ENCODE results near the gene CTNNA1. TPM values are rescaled to one million over a fixed set of nuclear protein-coding genes. Genes with fewer than 3 reads are reported as not detected.

The CTNNA1 gene
- total and polyA plus RNA-seq, 2 donors from 2014 or later: 177 to 463 TPM

- Histone ChIP-seq H3K36me3 (ENCODE audit: control insufficient read depth in 2 of 3, insufficient read depth in 3 of 3, low read length in 3 of 3) (no peaks in the 10 kb centered on the region), H3K9ac (ENCODE audit: low read length in 3 of 3) (no peak overlapping the region), H3K9me3 (ENCODE audit: control insufficient read depth in 2 of 3, insufficient read depth in 1 of 3, low read length in 3 of 3) (no peaks in the 10 kb centered on the region), H3K27me3 (ENCODE audit: control insufficient read depth, insufficient read depth, low read length) (no peaks in the 10 kb centered on the region), H3K4me3 (ENCODE audit: low read length in 3 of 3) (no peak overlapping the region), H3K27ac (ENCODE audit: low read depth in 2 of 2, low read length in 2 of 2) (no peak overlapping the region), H3K4me1 (ENCODE audit: control insufficient read depth in 2 of 3, insufficient read depth in 2 of 3, low read depth in 1 of 3, low read length in 3 of 3) (no peaks in the 10 kb centered on the region)
- TF ChIP-seq CTCF (IDR thresholded peaks at IDR 0.05; ENCODE audit: borderline replicate concordance, extremely low read depth, insufficient read depth): no peak
- FAIRE-seq (no peak), DNase-seq (peak in 1 of 5 donors; percentile 36)
- intact Hi-C loops (cut with DNase I): no loop called here
Measured at GRCh38 chr5:138716456-138716924, 36.7 kb upstream of the CTNNA1 start.

GRCh38 chr5:138717399-138717798 lies 35.8 kb upstream of the CTNNA1 start:
- H3K36me3 ChIP-seq (ENCODE audit: control insufficient read depth in 2 of 3, insufficient read depth in 3 of 3, low read length in 3 of 3): no peaks in the 10 kb centered on the region
- no peaks in the 10 kb centered on the region for H3K27me3 ChIP-seq (ENCODE audit: control insufficient read depth, insufficient read depth, low read length)
- H3K27ac ChIP-seq (ENCODE audit: low read depth in 2 of 2, low read length in 2 of 2): no peak overlapping the region
- intact Hi-C loops (cut with DNase I): no loop called here
- DNase-seq (no peak), FAIRE-seq (no peak)
- H3K4me1 ChIP-seq (ENCODE audit: control insufficient read depth in 2 of 3, insufficient read depth in 2 of 3, low read depth in 1 of 3, low read length in 3 of 3): no peaks in the 10 kb centered on the region
- no peaks in the 10 kb centered on the region for H3K9me3 ChIP-seq (ENCODE audit: control insufficient read depth in 2 of 3, insufficient read depth in 1 of 3, low read length in 3 of 3)
- H3K9ac ChIP-seq (ENCODE audit: low read length in 3 of 3): no peak overlapping the region
- no peak overlapping the region for H3K4me3 ChIP-seq (ENCODE audit: low read length in 3 of 3)
- TF ChIP-seq CTCF (IDR thresholded peaks at IDR 0.05; ENCODE audit: borderline replicate concordance, extremely low read depth, insufficient read depth): no peak

GRCh38 chr5:138719811-138720210 lies 33.4 kb upstream of the CTNNA1 start:
- H3K9me3 ChIP-seq (ENCODE audit: control insufficient read depth in 2 of 3, insufficient read depth in 1 of 3, low read length in 3 of 3): no peaks in the 10 kb centered on the region
- FAIRE-seq: no peak
- no peak overlapping the region for H3K4me3 ChIP-seq (ENCODE audit: low read length in 3 of 3)
- H3K27me3 ChIP-seq (ENCODE audit: control insufficient read depth, insufficient read depth, low read length): no peaks in the 10 kb centered on the region
- H3K9ac ChIP-seq (ENCODE audit: low read length in 3 of 3): no peak overlapping the region
- peaks cover 0 to 2% (median 1%) of the 10 kb centered on the region in 3 donors for H3K4me1 ChIP-seq (ENCODE audit: control insufficient read depth in 2 of 3, insufficient read depth in 2 of 3, low read depth in 1 of 3, low read length in 3 of 3)
- intact Hi-C loops (cut with DNase I): no loop called here
- DNase-seq: peak in 1 of 5 donors; percentile 64
- no peak for TF ChIP-seq CTCF (IDR thresholded peaks at IDR 0.05; ENCODE audit: borderline replicate concordance, extremely low read depth, insufficient read depth)
- no peak overlapping the region for H3K27ac ChIP-seq (ENCODE audit: low read depth in 2 of 2, low read length in 2 of 2)
- no peaks in the 10 kb centered on the region for H3K36me3 ChIP-seq (ENCODE audit: control insufficient read depth in 2 of 3, insufficient read depth in 3 of 3, low read length in 3 of 3)

GRCh38 chr5:138720840-138721239 lies 32.4 kb upstream of the CTNNA1 start:
- FAIRE-seq: no peak
- no peak for TF ChIP-seq CTCF (IDR thresholded peaks at IDR 0.05; ENCODE audit: borderline replicate concordance, extremely low read depth, insufficient read depth)
- H3K9me3 ChIP-seq (ENCODE audit: control insufficient read depth in 2 of 3, insufficient read depth in 1 of 3, low read length in 3 of 3): no peaks in the 10 kb centered on the region
- no peaks in the 10 kb centered on the region for H3K27me3 ChIP-seq (ENCODE audit: control insufficient read depth, insufficient read depth, low read length)
- H3K4me1 ChIP-seq (ENCODE audit: control insufficient read depth in 2 of 3, insufficient read depth in 2 of 3, low read depth in 1 of 3, low read length in 3 of 3): peaks cover 0 to 10% (median 7%) of the 10 kb centered on the region in 3 donors
- no peaks in the 10 kb centered on the region for H3K36me3 ChIP-seq (ENCODE audit: control insufficient read depth in 2 of 3, insufficient read depth in 3 of 3, low read length in 3 of 3)
- intact Hi-C loops (cut with DNase I): no loop called here
- H3K9ac ChIP-seq (ENCODE audit: low read length in 3 of 3): no peak overlapping the region
- H3K4me3 ChIP-seq (ENCODE audit: low read length in 3 of 3): no peak overlapping the region
- no peak for DNase-seq
- H3K27ac ChIP-seq (ENCODE audit: low read depth in 2 of 2, low read length in 2 of 2): no peak overlapping the region

All from kidney (tissue), 14 donors.